H9 (cell line): ENCODE results near the gene ZCCHC7. TPM values are rescaled to one million over a fixed set of nuclear protein-coding genes. Genes with fewer than 3 reads are reported as not detected.

Experiments used
- DNase-seq: peaks from one replicate; pipeline ENCODE4 v3.0.0-alpha.2; 2017
- H2AFZ ChIP-seq: one replicate; pipeline ENCODE4 v1.6.1; 2013; ENCODE audit warnings: mild to moderate bottlenecking, low read length, control low read depth, moderate library complexity
- H2AK5ac ChIP-seq: 2 replicates; pipeline ENCODE4 v1.6.1; 2013; ENCODE audit warnings: low read length, control low read depth, mixed read lengths; ENCODE audit not compliant: insufficient read length
- H2BK120ac ChIP-seq: one replicate; pipeline ENCODE4 v1.6.1; 2013; ENCODE audit warnings: low read depth, mild to moderate bottlenecking, low read length, control low read depth, inconsistent platforms; ENCODE audit not compliant: poor library complexity, severe bottlenecking
- H2BK12ac ChIP-seq: 2 replicates; pipeline ENCODE4 v1.6.1; 2013; ENCODE audit warnings: low read length, control low read depth, mixed read lengths, low read depth; ENCODE audit not compliant: insufficient read length
- H2BK15ac ChIP-seq: 2 replicates; pipeline ENCODE4 v1.6.1; 2013; ENCODE audit warnings: low read depth, low read length, control low read depth
- H2BK20ac ChIP-seq: one replicate; pipeline ENCODE4 v1.6.1; 2013; ENCODE audit warnings: low read depth, mild to moderate bottlenecking, low read length, control low read depth, inconsistent platforms; ENCODE audit not compliant: poor library complexity, severe bottlenecking
- H2BK5ac ChIP-seq: 2 replicates; pipeline ENCODE4 v1.6.1; 2013; ENCODE audit warnings: low read length, control low read depth, mixed read lengths; ENCODE audit not compliant: insufficient read length
- H3K14ac ChIP-seq: 2 replicates; pipeline ENCODE4 v1.6.1; 2013; ENCODE audit warnings: low read length, control low read depth; ENCODE audit not compliant: insufficient read depth
- H3K18ac ChIP-seq: 2 replicates; pipeline ENCODE4 v1.6.1; 2013; ENCODE audit warnings: low read depth, mild to moderate bottlenecking, mixed read lengths, low read length, control low read depth; ENCODE audit not compliant: insufficient read length
- H3K23ac ChIP-seq: 2 replicates; pipeline ENCODE4 v1.6.1; 2013; ENCODE audit warnings: low read length, control low read depth, mixed read lengths, low read depth; ENCODE audit not compliant: insufficient read length
- H3K23me2 ChIP-seq: 2 replicates; pipeline ENCODE4 v1.6.1; 2013; ENCODE audit warnings: low read depth, mild to moderate bottlenecking, mixed read lengths, low read length, control low read depth; ENCODE audit not compliant: insufficient read length, poor library complexity, severe bottlenecking
- H3K27ac ChIP-seq: 2 replicates; pipeline ENCODE4 v1.5.1; 2013; ENCODE audit warnings: low read length, control low read depth, mixed read lengths, low read depth; ENCODE audit not compliant: insufficient read length
- H3K27me3 ChIP-seq: 2 replicates; pipeline ENCODE4 v1.6.1; 2013; ENCODE audit warnings: low read length, control low read depth, inconsistent platforms; ENCODE audit not compliant: insufficient read depth
- H3K4ac ChIP-seq: 2 replicates; pipeline ENCODE4 v1.6.1; 2013; ENCODE audit warnings: low read depth, mild to moderate bottlenecking, control low read depth, inconsistent platforms, low read length, moderate library complexity
- H3K4me1 ChIP-seq: 2 replicates; pipeline ENCODE4 v1.6.1; 2013; ENCODE audit warnings: low read length, control low read depth, inconsistent platforms; ENCODE audit not compliant: insufficient read depth
- H3K4me2 ChIP-seq: 2 replicates; pipeline ENCODE4 v1.6.1; 2013; ENCODE audit warnings: low read length, control low read depth, mixed read lengths; ENCODE audit not compliant: insufficient read length, insufficient read depth
- H3K56ac ChIP-seq: 2 replicates; pipeline ENCODE4 v1.6.1; 2013; ENCODE audit warnings: low read depth, mild to moderate bottlenecking, mixed read lengths, low read length, control low read depth; ENCODE audit not compliant: insufficient read length
- H3K79me1 ChIP-seq: 2 replicates; pipeline ENCODE4 v1.6.1; 2013; ENCODE audit warnings: low read depth, mild to moderate bottlenecking, moderate library complexity, low read length, control low read depth, inconsistent platforms; ENCODE audit not compliant: insufficient read depth, poor library complexity, severe bottlenecking
- H3K79me2 ChIP-seq: 2 replicates; pipeline ENCODE4 v1.6.1; 2013; ENCODE audit warnings: low read length, control low read depth, inconsistent platforms; ENCODE audit not compliant: insufficient read depth
- H3K9ac ChIP-seq: 2 replicates; pipeline ENCODE4 v1.6.1; 2013; ENCODE audit warnings: low read length, control low read depth, mixed read lengths; ENCODE audit not compliant: insufficient read length; ENCODE audit errors: extremely low read depth
- H3K9me3 ChIP-seq: one replicate; pipeline ENCODE4 v1.6.1; 2013; ENCODE audit warnings: low read depth, low read length, inconsistent platforms; ENCODE audit not compliant: control insufficient read depth
- H3T11ph ChIP-seq: one replicate; pipeline ENCODE4 v1.6.1; 2013; ENCODE audit warnings: mild to moderate bottlenecking, low read length, control low read depth, inconsistent platforms
- H4K20me1 ChIP-seq: one replicate; pipeline ENCODE4 v1.6.1; 2013; ENCODE audit not compliant: control insufficient read depth, insufficient read length, insufficient read depth
- H4K5ac ChIP-seq: 2 replicates; pipeline ENCODE4 v1.6.1; 2013; ENCODE audit warnings: low read depth, mild to moderate bottlenecking, mixed read lengths, low read length, control low read depth; ENCODE audit not compliant: insufficient read length
- H4K8ac ChIP-seq: replicated peaks from 2 replicates; pipeline ENCODE4 v1.6.1; 2013; ENCODE audit warnings: low read length, control low read depth, mixed read lengths, low read depth; ENCODE audit not compliant: insufficient read length
- H4K91ac ChIP-seq: 2 replicates; pipeline ENCODE4 v1.6.1; 2013; ENCODE audit warnings: low read depth, mild to moderate bottlenecking, moderate library complexity, mixed read lengths, low read length, control low read depth; ENCODE audit not compliant: insufficient read length
- H3K27ac Mint-ChIP-seq, 3 experiments: 2 replicates in 2 of 3; 3 replicates in 1 of 3; pipeline ENCODE4 v1.8.0; 2020 to 2021; ENCODE audit warnings: mixed read lengths in 3 of 3, mild to moderate bottlenecking in 1 of 3, moderate library complexity in 1 of 3
- H3K27me3 Mint-ChIP-seq: 2 replicates; pipeline ENCODE4 v1.8.0; 2021; ENCODE audit warnings: low read depth, mild to moderate bottlenecking, moderate library complexity, mixed read lengths
- H3K36me3 Mint-ChIP-seq, 3 experiments: 2 replicates in 2 of 3; 3 replicates in 1 of 3; pipeline ENCODE4 v1.8.0; 2020 to 2021; ENCODE audit warnings: low read depth in 3 of 3, mixed read lengths in 3 of 3; ENCODE audit not compliant: insufficient read depth in 1 of 3
- H3K4me1 Mint-ChIP-seq, 2 experiments: 2 replicates each; pipeline ENCODE4 v1.8.0; 2020; ENCODE audit warnings: mixed read lengths in 2 of 2
- H3K4me3 Mint-ChIP-seq, 2 experiments: 2 replicates in 1 of 2; 3 replicates in 1 of 2; pipeline ENCODE4 v1.8.0; 2020 to 2021; ENCODE audit warnings: mild to moderate bottlenecking in 2 of 2, mixed read lengths in 2 of 2, moderate library complexity in 1 of 2
- H3K9me3 Mint-ChIP-seq, 2 experiments: 2 replicates in 1 of 2; 3 replicates in 1 of 2; pipeline ENCODE4 v1.8.0; 2020; ENCODE audit warnings: mild to moderate bottlenecking in 2 of 2, mixed read lengths in 2 of 2, moderate library complexity in 1 of 2
- CTCF ChIP-seq: fragments of 200-600 bp; sonication (generic); conservative IDR thresholded peaks from 3 replicates; pipeline ENCODE4 v1.8.0; 2021; ENCODE audit warnings: antibody characterized with exemption, mild to moderate bottlenecking
- WGBS: extraction: QIAGEN DNeasy Blood & Tissue Kit; methylation state at CpG from one replicate; pipeline ENCODE4 v1.1.7; 2013; ENCODE audit warnings: missing lambda C conversion rate, low lambda C conversion rate, mixed read lengths; ENCODE audit not compliant: insufficient read length; ENCODE audit errors: extremely low coverage; 5-methylcytosine and 5-hydroxymethylcytosine counted together
- total RNA-seq: library from RNA; stranded (reverse); gene quantifications from 2 replicates; pipeline ENCODE4 v1.2.1, GENCODE V29; 2021

Gene ZCCHC7
- total RNA-seq, 1 experiment from 2014 or later, result 20.3 TPM

GRCh38 chr9:37217161-37217560, 96.8 kb downstream of the ZCCHC7 start:
- Histone ChIP-seq H4K91ac (no peak overlapping the region), H3K4me2 (no peak overlapping the region), H3K14ac (no peak overlapping the region), H4K8ac (no peak overlapping the region), H3K9ac (no peak overlapping the region), H2BK120ac (no peak overlapping the region), H2AK5ac (no peak overlapping the region), H3K18ac (no peak overlapping the region), H3K23me2 (no peaks in the 10 kb centered on the region), H2AFZ (no peak overlapping the region), H4K5ac (no peak overlapping the region), H2BK15ac (no peak overlapping the region), H3K79me1 (no peaks in the 10 kb centered on the region), H2BK5ac (no peak overlapping the region), H3K27ac (no peak overlapping the region), H3K9me3 (no peaks in the 10 kb centered on the region), H3K4ac (no peak overlapping the region), H3K27me3 (no peaks in the 10 kb centered on the region), H3K23ac (no peak overlapping the region), H3K56ac (no peak overlapping the region), H4K20me1 (no peaks in the 10 kb centered on the region), H2BK12ac (no peak overlapping the region), H2BK20ac (no peak overlapping the region), H3T11ph (no peak overlapping the region), H3K4me1 (no peaks in the 10 kb centered on the region), H3K79me2 (no peaks in the 10 kb centered on the region)
- Mint-ChIP-seq H3K9me3 (no peaks in the 10 kb centered on the region), H3K27ac (no peak overlapping the region), H3K36me3 (no peaks in the 10 kb centered on the region), H3K4me1 (peaks cover 8 to 11% of the 10 kb centered on the region in 2 experiments; a peak in 3 of 4 replicates), H3K27me3 (no peaks in the 10 kb centered on the region), H3K4me3 (no peak overlapping the region)
- no CpG with 5 or more reads among the region's 2 CpGs for WGBS
- TF ChIP-seq CTCF, result no peak
- DNase-seq, result no peak
